ENCODE results near the gene ZNF462. TPM values are rescaled to one million over a fixed set of nuclear protein-coding genes. Genes with fewer than 3 reads are reported as not detected.

Gene ZNF462
- total RNA-seq, 1 donor from 2014 or later = 28.5 TPM

GRCh38 chr9:106931466-106931865 is 68.5 kb downstream of the ZNF462 start:
- intact Hi-C loops (cut with DNase I) = no loop called here
- H3K4me3 ChIP-seq = no peak overlapping the region
- DNase-seq (ENCODE audit: extremely low spot score in 2 of 2) = no peak
- no peaks in the 10 kb centered on the region for H3K4me1 ChIP-seq
- no peaks in the 10 kb centered on the region for H3K9me3 ChIP-seq
- no peaks in the 10 kb centered on the region for H3K27me3 ChIP-seq
- TF ChIP-seq POLR2A (IDR thresholded peaks at IDR 0.05) (no peak), CTCF (IDR thresholded peaks at IDR 0.05) (no peak), POLR2AphosphoS5 (IDR thresholded peaks at IDR 0.05; ENCODE audit: insufficient read depth in 1 of 2, low read depth in 1 of 2) (no peak)
- H3K27ac ChIP-seq = no peak overlapping the region
- peaks cover 0 to 79% of the 10 kb centered on the region in 2 donors for H3K36me3 ChIP-seq

GRCh38 chr9:106932178-106932577 is 69.2 kb downstream of the ZNF462 start:
- no peak overlapping the region for H3K4me3 ChIP-seq
- no peaks in the 10 kb centered on the region for H3K4me1 ChIP-seq
- no peaks in the 10 kb centered on the region for H3K9me3 ChIP-seq
- no peak for DNase-seq (ENCODE audit: extremely low spot score in 2 of 2)
- no peaks in the 10 kb centered on the region for H3K27me3 ChIP-seq
- H3K36me3 ChIP-seq = peaks cover 0 to 81% of the 10 kb centered on the region in 2 donors
- TF ChIP-seq CTCF (IDR thresholded peaks at IDR 0.05) (no peak), POLR2AphosphoS5 (IDR thresholded peaks at IDR 0.05; ENCODE audit: insufficient read depth in 1 of 2, low read depth in 1 of 2) (no peak), POLR2A (IDR thresholded peaks at IDR 0.05) (no peak)
- H3K27ac ChIP-seq = no peak overlapping the region
- intact Hi-C loops (cut with DNase I) = no loop called here

GRCh38 chr9:106932675-106933074 is 69.7 kb downstream of the ZNF462 start:
- Histone ChIP-seq H3K4me1 (no peaks in the 10 kb centered on the region), H3K27me3 (no peaks in the 10 kb centered on the region), H3K27ac (no peak overlapping the region), H3K36me3 (peaks cover 0 to 81% of the 10 kb centered on the region in 2 donors), H3K9me3 (no peaks in the 10 kb centered on the region), H3K4me3 (no peak overlapping the region)
- DNase-seq (ENCODE audit: extremely low spot score in 2 of 2) = no peak
- TF ChIP-seq POLR2AphosphoS5 (IDR thresholded peaks at IDR 0.05; ENCODE audit: insufficient read depth in 1 of 2, low read depth in 1 of 2) (no peak), CTCF (IDR thresholded peaks at IDR 0.05) (no peak), POLR2A (IDR thresholded peaks at IDR 0.05) (no peak)
- intact Hi-C loops (cut with DNase I) = no loop called here

GRCh38 chr9:106933470-106933869 is 70.5 kb downstream of the ZNF462 start:
- no peak overlapping the region for H3K27ac ChIP-seq
- no peak for DNase-seq (ENCODE audit: extremely low spot score in 2 of 2)
- TF ChIP-seq CTCF (IDR thresholded peaks at IDR 0.05) (no peak), POLR2A (IDR thresholded peaks at IDR 0.05) (no peak), POLR2AphosphoS5 (IDR thresholded peaks at IDR 0.05; ENCODE audit: insufficient read depth in 1 of 2, low read depth in 1 of 2) (no peak)
- no peak overlapping the region for H3K4me3 ChIP-seq
- intact Hi-C loops (cut with DNase I) = no loop called here
- H3K9me3 ChIP-seq = no peaks in the 10 kb centered on the region
- no peaks in the 10 kb centered on the region for H3K27me3 ChIP-seq
- peaks cover 0 to 80% of the 10 kb centered on the region in 2 donors for H3K36me3 ChIP-seq
- H3K4me1 ChIP-seq = no peaks in the 10 kb centered on the region

GRCh38 chr9:106934442-106935238 is 71.7 kb downstream of the ZNF462 start:
- H3K36me3 ChIP-seq = peaks cover 0 to 83% of the 10 kb centered on the region in 2 donors
- H3K27me3 ChIP-seq = no peaks in the 10 kb centered on the region
- no peaks in the 10 kb centered on the region for H3K9me3 ChIP-seq
- no peak for DNase-seq (ENCODE audit: extremely low spot score in 2 of 2)
- H3K27ac ChIP-seq = no peak overlapping the region
- TF ChIP-seq CTCF (IDR thresholded peaks at IDR 0.05) (no peak), POLR2AphosphoS5 (IDR thresholded peaks at IDR 0.05; ENCODE audit: insufficient read depth in 1 of 2, low read depth in 1 of 2) (no peak)
- no peaks in the 10 kb centered on the region for H3K4me1 ChIP-seq
- intact Hi-C loops (cut with DNase I) = no loop called here
- H3K4me3 ChIP-seq = no peak overlapping the region

Data from vagina (tissue), 2 donors.